Measurements from ENCODE around the gene RARS2. TPM values are rescaled to one million over a fixed set of nuclear protein-coding genes. Genes with fewer than 3 reads are reported as not detected.

RARS2 gene
- total and polyA plus RNA-seq, 2 experiments from 2014 or later: 31.8 to 38.5 TPM

DNA sequence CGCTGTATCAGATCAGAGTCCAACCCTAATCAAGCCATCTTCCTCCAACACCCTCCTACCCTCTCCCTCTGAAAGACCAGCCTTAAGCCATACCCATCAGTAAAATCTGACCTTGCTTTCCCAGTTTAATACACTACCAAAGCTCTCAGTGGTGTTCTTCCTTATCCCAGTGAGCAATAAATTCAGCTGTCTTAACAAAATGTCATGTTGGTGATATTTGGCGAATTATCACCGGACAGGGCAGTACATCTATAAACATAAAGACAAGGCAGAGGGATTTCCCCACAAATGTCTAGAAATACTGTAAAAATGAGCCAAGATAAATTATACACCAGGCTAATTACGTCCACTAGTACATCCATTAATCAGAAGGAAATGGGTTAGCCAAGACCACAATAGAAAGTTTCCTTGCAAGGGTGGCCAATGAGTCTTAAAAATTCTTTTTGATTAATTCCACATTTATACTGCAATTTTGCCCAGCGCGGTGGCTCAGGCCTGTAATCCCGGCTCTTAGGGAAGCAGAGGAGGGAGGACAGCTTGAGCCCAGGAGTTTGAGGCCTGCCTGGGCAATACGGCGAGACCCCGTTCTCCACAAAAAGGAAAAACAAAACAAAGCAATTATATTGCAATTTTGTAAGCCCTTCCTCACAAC, 905 bp downstream of the RARS2 start (continued):
- no peak for TF ChIP-seq ZNF462 (CRISPR knock-in tag; IDR thresholded peaks at IDR 0.05)
- TF ChIP-seq JUNB (IDR thresholded peaks at IDR 0.05; ENCODE audit: unreplicated experiment): no peak
- TF ChIP-seq ZNF331 (CRISPR knock-in tag; IDR thresholded peaks at IDR 0.05; ENCODE audit: low read depth): no peak
- no peak for TF ChIP-seq EZH2 (IDR thresholded peaks at IDR 0.05; ENCODE audit: low read depth, unreplicated experiment)
- no peak for TF ChIP-seq ZNF114 (CRISPR knock-in tag; IDR thresholded peaks at IDR 0.05)
- no peak for TF ChIP-seq NANOG (IDR thresholded peaks at IDR 0.05; ENCODE audit: borderline replicate concordance)

DNA sequence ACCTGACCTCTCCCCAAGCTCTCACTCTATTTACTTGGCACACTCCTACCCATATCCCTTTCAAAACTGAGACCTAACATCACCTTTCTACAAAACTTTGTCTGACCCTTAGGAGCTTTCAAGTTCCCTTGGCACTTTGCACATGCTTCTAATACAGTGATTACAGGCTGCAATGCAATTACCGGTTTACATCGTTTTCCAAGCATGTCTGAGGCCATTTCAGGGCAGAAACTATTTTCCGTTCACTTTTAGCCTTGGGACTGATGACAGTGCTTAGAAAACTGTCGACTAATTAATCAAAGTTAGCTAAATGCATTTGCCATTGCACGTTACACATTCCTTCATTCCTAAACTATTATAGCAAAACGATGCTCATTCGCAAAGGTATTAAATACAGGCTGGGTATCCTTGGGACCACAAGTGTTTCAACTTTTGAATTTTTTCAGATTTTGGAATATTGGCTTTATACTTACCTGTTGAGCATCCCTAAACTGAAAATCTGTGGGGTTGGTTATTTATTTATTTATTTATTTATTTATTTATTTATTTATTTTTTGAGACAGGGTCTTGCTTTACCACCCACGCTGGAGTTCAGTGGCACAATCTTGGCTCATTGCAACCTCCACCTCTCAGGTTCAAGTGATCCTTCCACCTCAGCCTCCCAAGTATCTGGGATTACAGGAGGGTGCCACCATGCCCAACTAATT, 3.3 kb downstream of the RARS2 start:
- H3K4me3 ChIP-seq: no peak overlapping the region
- H3K4me2 ChIP-seq: no peak overlapping the region
- Mint-ChIP-seq H3K27ac (no peak overlapping the region), H3K27me3 (ENCODE audit: insufficient read depth, low read depth, poor library complexity) (peaks cover 11% of the 10 kb centered on the region), H3K4me3 (no peak overlapping the region), H3K4me1 (peaks cover 14% of the 10 kb centered on the region), H3K36me3 (ENCODE audit: low read depth) (peaks cover 38% of the 10 kb centered on the region), H3K9me3 (no peaks in the 10 kb centered on the region; the same call in 2 of the 3 replicates)
- no peaks in the 10 kb centered on the region for H3K27me3 ChIP-seq (ENCODE audit: insufficient read depth)
- H3F3A ChIP-seq (replicated peaks; ENCODE audit: low read depth): no peaks in the 10 kb centered on the region
- peaks cover 97% of the 10 kb centered on the region for H3K79me2 ChIP-seq (replicated peaks; ENCODE audit: insufficient read depth)
- H2AFZ ChIP-seq: no peak overlapping the region
- peaks cover 16% of the 10 kb centered on the region for H3K4me1 ChIP-seq (ENCODE audit: insufficient read depth)
- ATAC-seq (no peak), DNase-seq (ENCODE audit: low spot score) (no peak)
- H3K27ac ChIP-seq (ENCODE audit: low read depth): no peak overlapping the region
- H4K20me1 ChIP-seq (replicated peaks; ENCODE audit: insufficient read depth): peaks cover 21% of the 10 kb centered on the region
- no peaks in the 10 kb centered on the region for H3K9me2 ChIP-seq (ENCODE audit: insufficient read depth)
- H3K36me3 ChIP-seq (ENCODE audit: insufficient read depth): peaks cover 12% of the 10 kb centered on the region; the same call in 1 of the 2 replicates
- TF ChIP-seq, protein P1, sequence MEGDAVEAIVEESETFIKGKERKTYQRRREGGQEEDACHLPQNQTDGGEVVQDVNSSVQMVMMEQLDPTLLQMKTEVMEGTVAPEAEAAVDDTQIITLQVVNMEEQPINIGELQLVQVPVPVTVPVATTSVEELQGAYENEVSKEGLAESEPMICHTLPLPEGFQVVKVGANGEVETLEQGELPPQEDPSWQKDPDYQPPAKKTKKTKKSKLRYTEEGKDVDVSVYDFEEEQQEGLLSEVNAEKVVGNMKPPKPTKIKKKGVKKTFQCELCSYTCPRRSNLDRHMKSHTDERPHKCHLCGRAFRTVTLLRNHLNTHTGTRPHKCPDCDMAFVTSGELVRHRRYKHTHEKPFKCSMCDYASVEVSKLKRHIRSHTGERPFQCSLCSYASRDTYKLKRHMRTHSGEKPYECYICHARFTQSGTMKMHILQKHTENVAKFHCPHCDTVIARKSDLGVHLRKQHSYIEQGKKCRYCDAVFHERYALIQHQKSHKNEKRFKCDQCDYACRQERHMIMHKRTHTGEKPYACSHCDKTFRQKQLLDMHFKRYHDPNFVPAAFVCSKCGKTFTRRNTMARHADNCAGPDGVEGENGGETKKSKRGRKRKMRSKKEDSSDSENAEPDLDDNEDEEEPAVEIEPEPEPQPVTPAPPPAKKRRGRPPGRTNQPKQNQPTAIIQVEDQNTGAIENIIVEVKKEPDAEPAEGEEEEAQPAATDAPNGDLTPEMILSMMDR (conservative IDR thresholded peaks at IDR 0.05; ENCODE audit: low read depth in 2 of 2): no peak
- TF ChIP-seq REST (IDR thresholded peaks at IDR 0.05; ENCODE audit: unreplicated experiment) (no peak), JUNB (IDR thresholded peaks at IDR 0.05; ENCODE audit: unreplicated experiment) (no peak), ZNF114 (CRISPR knock-in tag; IDR thresholded peaks at IDR 0.05) (no peak), NANOG (IDR thresholded peaks at IDR 0.05; ENCODE audit: borderline replicate concordance) (no peak), POLR2AphosphoS5 (IDR thresholded peaks at IDR 0.05; ENCODE audit: low read depth) (no peak), CREB1 (CRISPR knock-in tag; IDR thresholded peaks at IDR 0.05; ENCODE audit: low read depth) (no peak), ZNF331 (CRISPR knock-in tag; IDR thresholded peaks at IDR 0.05; ENCODE audit: low read depth) (no peak), EZH2phosphoT487 (IDR thresholded peaks at IDR 0.05; ENCODE audit: unreplicated experiment) (no peak)
